ENCODE results near the gene LAMC1. TPM values are rescaled to one million over a fixed set of nuclear protein-coding genes. Genes with fewer than 3 reads are reported as not detected.
"Not testable (repeated sequence)": the region's sequence is repeated elsewhere in the genome, so short reads cannot be mapped to it uniquely, and the experiment has no call there.

LAMC1 gene
- total RNA-seq, 2 experiments from 2014 or later: 0.42 to 0.66 TPM

DNA sequence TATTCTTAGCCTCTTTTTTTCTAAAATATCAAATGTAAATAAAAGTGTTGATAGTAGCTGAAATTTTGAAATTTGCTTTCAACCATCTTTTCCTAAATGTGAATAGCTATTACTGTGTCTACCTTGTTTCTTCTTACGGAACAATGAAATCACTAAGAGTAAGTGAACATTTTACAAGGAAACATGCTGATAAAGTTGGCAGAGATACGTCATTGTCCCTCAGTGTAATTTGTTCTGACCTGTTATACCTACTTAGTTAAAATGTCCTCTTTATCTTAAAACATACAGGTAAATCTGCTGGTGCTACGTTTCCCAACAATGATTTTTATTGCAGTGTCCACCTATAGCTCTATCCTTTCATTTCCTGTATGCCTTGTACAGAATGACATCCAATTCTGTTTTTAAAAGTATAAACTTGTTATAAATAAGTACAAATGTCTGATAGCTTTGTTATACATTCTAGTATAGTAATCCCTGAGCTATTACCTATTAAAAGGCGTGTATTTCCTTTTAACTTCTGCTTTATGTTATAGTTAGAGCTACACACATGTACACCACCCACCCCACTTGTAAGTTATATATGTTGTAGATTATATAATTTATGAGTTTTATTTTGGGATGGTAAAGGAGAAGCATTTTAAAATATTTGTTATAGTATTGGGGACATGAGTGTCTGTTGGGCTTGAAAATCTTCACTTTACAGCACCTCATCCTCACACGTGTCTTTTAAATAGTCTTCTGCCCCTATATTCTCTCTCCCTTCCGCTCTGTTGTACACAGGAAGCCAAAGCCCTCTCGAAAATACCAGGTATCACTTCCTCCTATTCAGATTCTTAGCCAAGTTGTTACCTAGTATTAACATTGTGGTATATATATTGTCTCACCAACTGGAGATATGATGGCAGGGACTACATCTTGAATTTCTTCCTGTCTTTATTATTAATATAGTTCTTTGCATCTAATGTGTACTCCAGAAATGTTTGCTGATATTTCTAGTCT, 25.2 kb downstream of the LAMC1 start:
- H3K36me3 Mint-ChIP-seq: no peaks in the 10 kb centered on the region
- no peak overlapping the region for H3K4me3 Mint-ChIP-seq
- no peak for DNase-seq
- no peaks in the 10 kb centered on the region for H3K4me1 Mint-ChIP-seq
- no peak overlapping the region for H3K27ac Mint-ChIP-seq
- peaks cover 77% of the 10 kb centered on the region for H3K27me3 Mint-ChIP-seq
- H3K9me3 Mint-ChIP-seq: no peaks in the 10 kb centered on the region

DNA sequence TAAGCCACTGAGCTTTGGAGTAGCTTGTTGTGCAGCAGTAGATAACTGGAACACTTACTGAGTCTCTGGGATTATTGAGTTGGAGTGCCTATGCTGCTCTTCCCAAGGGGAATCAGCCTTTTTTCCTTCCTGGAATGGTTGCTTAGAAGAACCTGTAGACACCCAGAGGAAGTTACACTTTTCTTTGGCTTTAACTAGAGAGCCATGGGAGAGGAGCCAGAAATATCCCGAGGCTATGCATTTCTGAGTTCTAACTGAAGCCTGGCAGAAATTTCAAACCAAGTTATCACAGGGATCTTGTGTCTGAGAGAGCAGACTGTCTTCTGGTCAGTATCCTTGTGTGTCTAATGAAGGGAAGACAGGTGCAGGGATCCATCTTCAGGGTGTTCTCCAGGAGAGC, 28.3 kb downstream of the LAMC1 start:
- DNase-seq: no peak
- H3K4me1 Mint-ChIP-seq: no peaks in the 10 kb centered on the region
- H3K27ac Mint-ChIP-seq: no peak overlapping the region
- peaks cover 68% of the 10 kb centered on the region for H3K27me3 Mint-ChIP-seq
- H3K4me3 Mint-ChIP-seq: no peak overlapping the region
- no peaks in the 10 kb centered on the region for H3K36me3 Mint-ChIP-seq
- H3K9me3 Mint-ChIP-seq: no peaks in the 10 kb centered on the region

DNA sequence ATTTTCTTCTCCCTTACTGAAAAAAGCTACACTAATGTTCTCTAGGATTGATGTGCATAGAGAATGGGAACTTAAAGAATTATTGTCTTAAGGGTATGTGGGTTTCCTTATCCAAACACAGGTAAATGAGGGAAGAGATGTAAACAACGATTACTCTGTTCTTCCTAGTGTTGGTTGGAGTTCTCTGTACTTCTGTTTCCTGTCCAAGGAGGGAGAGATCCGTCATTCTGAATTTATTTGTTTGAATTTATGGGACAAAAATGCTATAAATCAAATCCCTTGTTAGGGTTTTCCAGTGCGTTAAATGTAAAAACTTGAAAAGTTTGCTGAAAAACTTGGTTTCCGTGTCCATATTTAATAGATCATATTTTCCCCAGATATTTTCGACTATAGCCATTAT, 29.6 kb downstream of the LAMC1 start:
- H3K4me1 Mint-ChIP-seq: no peaks in the 10 kb centered on the region
- H3K27ac Mint-ChIP-seq: no peak overlapping the region
- no peak overlapping the region for H3K4me3 Mint-ChIP-seq
- no peak for DNase-seq
- no peaks in the 10 kb centered on the region for H3K9me3 Mint-ChIP-seq
- H3K27me3 Mint-ChIP-seq: peaks cover 61% of the 10 kb centered on the region
- no peaks in the 10 kb centered on the region for H3K36me3 Mint-ChIP-seq

DNA sequence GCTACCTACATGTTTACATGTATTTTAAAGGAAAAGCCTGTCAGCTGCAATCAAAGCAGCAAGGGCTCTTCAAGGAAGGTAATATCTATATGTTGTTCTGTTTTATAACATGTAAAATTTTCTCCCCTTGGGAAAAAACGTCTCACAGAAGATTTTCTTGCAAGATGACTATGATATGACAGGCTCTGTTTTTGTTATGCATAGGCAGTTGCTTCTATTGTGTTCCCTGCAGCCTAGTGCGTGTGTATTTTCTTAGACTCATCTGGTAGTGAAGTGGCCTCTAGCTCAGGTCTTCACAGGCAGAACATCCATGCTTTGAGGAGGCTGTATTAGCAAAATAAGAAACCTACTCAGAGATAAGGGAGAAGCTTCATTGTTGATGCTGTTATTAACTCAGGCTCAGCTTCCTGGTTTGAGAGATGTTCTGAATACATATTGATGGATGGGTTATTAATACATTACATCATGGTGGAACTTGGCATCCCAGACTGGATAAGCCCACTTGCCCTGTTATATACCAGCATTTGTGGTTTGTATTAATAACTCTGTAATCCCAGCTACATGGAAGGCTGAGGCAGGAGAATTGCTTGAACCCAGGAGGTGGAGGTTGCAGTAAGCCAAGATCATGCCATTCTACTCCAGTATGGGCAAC, 35.8 kb downstream of the LAMC1 start:
- no peaks in the 10 kb centered on the region for H3K9me3 Mint-ChIP-seq
- no peak for DNase-seq
- peaks cover 16% of the 10 kb centered on the region for H3K27me3 Mint-ChIP-seq
- H3K36me3 Mint-ChIP-seq: no peaks in the 10 kb centered on the region
- H3K4me1 Mint-ChIP-seq: no peaks in the 10 kb centered on the region
- no peak overlapping the region for H3K27ac Mint-ChIP-seq
- H3K4me3 Mint-ChIP-seq: no peak overlapping the region

DNA sequence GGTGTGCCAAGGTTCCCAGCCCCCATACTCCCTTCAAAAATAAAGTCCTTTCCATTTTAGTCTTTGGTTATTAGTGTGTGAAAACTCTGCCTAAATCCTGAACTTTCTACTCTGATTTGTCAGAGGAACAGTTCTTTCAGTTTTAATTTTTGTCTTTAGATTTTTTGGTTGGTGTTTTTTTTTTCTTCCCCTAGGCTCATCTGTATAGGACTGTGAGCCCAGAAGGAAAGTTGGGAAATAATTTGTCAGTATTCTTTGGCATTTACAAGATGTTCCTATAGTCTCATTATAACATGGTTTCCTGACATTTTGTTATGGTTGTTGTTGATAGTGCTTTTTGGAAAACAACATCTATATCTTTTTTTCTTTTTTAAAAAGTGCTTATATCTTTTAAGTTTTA, 38.0 kb downstream of the LAMC1 start:
- Mint-ChIP-seq H3K4me1 (no peaks in the 10 kb centered on the region), H3K4me3 (no peak overlapping the region), H3K9me3 (no peaks in the 10 kb centered on the region), H3K27ac (no peak overlapping the region), H3K27me3 (peaks cover 7% of the 10 kb centered on the region), H3K36me3 (no peaks in the 10 kb centered on the region)
- DNase-seq: no peak

DNA sequence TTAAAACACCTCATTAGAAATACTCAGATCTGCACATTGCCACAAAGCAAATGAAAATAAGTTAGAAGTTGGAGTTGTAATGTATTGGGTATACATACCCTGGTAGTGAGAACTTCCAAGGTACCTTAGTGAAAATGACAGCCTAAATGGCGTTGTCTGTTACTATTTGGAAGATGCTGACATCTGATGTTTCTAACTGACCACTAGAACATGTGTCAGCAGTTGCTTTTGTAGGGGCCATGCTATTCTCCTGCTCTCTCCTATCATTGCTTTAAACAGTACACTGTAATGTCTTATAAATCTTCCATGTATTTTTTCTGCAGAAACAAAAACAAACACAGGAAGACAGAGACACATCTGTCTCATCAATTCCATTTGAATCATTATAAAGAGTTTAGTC, 40.1 kb downstream of the LAMC1 start:
- Mint-ChIP-seq H3K36me3 (no peaks in the 10 kb centered on the region), H3K9me3 (peaks cover 2% of the 10 kb centered on the region), H3K4me1 (no peaks in the 10 kb centered on the region), H3K27ac (no peak overlapping the region), H3K27me3 (peaks cover 3% of the 10 kb centered on the region), H3K4me3 (no peak overlapping the region)
- no peak for DNase-seq

DNA sequence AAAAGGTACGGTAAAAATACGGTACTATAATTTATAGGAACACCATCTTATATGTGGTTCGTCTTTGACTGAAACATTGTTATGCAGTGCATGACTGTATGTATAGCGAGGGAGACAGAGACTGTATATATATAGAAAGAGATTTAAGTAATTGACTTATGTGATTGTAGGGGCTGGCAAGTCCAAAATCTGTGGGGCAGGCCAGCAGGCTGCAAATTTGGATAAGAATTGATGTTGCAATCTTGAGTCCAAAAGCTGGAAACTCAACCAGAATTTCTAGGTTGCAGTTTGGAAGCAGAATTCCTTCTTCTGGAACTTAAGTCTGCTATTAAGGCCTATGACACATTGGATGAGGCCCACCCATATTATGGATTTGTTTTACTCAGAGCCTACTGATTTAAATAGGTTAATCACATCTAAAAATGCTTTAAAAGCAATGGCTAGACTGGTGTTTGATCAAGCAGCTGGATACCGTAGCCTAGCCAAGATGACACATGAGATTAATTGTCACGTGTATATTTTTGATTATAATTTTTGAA, 42.0 kb downstream of the LAMC1 start:
- Mint-ChIP-seq H3K4me3 (no peak overlapping the region), H3K4me1 (no peaks in the 10 kb centered on the region), H3K36me3 (no peaks in the 10 kb centered on the region), H3K9me3 (peaks cover 2% of the 10 kb centered on the region), H3K27ac (no peak overlapping the region), H3K27me3 (peaks cover 3% of the 10 kb centered on the region)
- DNase-seq: no peak

DNA sequence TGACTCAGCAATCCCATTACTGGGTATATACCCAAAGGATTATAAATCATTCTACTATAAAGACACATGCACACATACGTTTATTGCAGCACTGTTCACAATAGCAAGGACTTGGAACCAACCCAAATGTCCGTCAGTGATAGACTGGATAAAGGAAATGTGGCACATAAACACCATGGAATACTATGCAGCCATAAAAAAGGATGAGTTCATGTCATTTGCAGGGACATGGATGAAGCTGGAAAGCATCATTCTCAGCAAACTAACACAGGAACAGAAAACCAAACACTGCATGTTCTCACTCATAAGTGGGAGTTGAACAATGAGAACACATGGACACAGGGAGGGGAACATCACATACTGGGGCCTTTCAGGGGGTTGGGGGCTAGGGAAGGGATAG, 43.2 kb downstream of the LAMC1 start:
- H3K36me3 Mint-ChIP-seq, H3K4me1 Mint-ChIP-seq, H3K4me3 Mint-ChIP-seq, DNase-seq, H3K27ac Mint-ChIP-seq, H3K27me3 Mint-ChIP-seq, H3K9me3 Mint-ChIP-seq: not testable (repeated sequence)

DNA sequence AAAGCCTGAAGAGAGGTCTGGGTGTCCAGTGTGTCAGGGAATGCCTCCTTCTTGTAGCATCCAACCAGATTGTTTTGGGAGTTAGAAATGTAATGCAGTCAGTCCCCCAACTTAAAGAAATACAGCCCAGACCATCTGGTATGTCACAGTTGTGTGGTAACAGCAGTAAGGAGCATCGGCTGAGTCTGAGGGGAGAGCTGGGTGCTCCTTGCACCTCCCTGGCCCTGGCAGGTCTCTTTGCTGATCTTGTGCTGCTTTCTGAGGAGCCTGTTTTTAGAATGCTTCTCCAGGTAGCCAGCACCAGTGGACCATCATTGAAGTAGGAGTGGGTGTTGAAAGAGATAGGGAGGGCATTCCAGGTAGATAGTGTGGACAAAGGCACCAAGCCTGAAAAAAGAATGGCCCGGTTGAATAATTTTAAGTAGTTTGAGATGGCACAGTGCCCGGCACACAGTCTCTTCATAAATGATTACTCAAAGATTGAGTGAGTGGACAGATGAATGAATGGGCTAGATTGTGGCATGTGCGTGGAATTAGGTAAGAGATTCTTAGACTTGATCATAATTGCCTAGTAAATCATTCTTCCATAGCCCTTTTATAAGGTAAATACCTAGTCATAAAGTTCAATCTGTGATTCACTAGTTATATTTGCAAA, 46.5 kb downstream of the LAMC1 start:
- peaks cover 7% of the 10 kb centered on the region for H3K4me1 Mint-ChIP-seq
- H3K36me3 Mint-ChIP-seq: no peaks in the 10 kb centered on the region
- peaks cover 2% of the 10 kb centered on the region for H3K9me3 Mint-ChIP-seq
- H3K4me3 Mint-ChIP-seq: no peak overlapping the region
- no peak overlapping the region for H3K27ac Mint-ChIP-seq
- DNase-seq: no peak
- H3K27me3 Mint-ChIP-seq: no peaks in the 10 kb centered on the region

DNA sequence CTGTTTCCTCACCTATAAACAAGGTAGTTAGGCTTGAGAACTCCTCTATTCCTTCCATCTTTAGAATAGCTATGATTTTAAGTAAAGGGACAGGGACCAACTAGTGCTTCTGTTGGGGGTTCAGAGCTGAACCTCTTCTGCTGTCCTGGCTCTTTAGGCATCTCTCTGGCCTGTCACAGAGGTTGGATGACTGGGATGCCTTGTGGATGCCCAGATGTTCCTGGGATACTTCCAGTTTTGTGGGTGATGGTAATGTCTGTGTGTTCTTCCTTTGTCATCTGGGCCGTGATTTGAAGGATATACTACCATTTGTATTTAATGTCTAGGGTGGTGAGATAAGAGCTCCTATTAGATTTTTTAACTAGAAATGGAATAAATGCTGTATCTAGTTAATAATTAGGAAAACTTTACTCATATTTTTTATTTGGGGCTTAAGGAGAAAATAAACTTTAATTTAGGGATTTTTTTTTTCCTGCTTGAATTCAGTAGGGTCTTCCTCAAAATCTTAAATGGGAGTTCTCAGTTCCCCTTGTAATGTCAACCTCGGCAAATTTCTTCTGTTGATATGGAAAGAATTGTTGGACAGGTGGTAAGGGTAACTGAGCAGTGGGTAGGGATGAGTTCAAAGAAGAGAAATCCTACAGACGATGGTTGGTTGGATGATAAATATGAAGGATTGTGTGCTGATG, 47.2 kb downstream of the LAMC1 start:
- Mint-ChIP-seq H3K27me3 (no peaks in the 10 kb centered on the region), H3K36me3 (no peaks in the 10 kb centered on the region), H3K4me3 (no peak overlapping the region), H3K4me1 (peaks cover 7% of the 10 kb centered on the region), H3K9me3 (peaks cover 2% of the 10 kb centered on the region), H3K27ac (no peak overlapping the region)
- no peak for DNase-seq

DNA sequence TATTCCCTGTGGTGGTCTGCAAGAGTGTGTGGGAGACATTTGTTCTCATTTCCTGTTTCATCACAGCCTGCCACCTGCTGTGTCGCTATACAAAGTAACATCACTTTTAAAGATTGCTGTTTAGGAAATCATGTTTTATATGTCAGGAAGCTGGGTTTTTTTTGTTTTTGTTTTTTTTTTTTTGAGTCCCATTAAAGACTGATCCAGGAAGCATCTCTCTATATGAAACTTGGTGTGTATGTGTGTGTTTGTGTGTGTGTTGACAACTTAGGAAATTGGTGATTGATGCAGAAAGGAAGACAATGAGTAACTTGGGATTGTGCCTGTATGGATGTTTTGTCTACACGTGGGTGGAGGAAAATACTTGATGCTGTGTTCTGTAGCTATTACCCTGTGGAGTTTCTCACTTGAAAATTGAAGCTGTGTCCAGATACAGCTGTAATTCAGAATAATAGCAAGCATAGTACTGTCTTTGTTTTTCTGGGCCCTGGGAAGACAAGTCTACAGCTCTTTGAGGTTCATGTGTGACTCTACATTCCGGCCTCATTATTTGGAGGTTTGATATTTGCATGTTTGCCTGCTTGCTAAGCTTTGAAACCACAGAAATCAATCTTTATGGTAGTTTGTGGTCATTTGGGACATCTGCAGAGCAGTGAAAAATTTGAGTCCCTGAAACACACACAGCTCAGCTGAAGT, 47.9 kb downstream of the LAMC1 start:
- Mint-ChIP-seq H3K27ac (no peak overlapping the region), H3K36me3 (no peaks in the 10 kb centered on the region), H3K4me1 (peaks cover 7% of the 10 kb centered on the region), H3K27me3 (no peaks in the 10 kb centered on the region), H3K4me3 (no peak overlapping the region), H3K9me3 (peaks cover 2% of the 10 kb centered on the region)
- no peak for DNase-seq

DNA sequence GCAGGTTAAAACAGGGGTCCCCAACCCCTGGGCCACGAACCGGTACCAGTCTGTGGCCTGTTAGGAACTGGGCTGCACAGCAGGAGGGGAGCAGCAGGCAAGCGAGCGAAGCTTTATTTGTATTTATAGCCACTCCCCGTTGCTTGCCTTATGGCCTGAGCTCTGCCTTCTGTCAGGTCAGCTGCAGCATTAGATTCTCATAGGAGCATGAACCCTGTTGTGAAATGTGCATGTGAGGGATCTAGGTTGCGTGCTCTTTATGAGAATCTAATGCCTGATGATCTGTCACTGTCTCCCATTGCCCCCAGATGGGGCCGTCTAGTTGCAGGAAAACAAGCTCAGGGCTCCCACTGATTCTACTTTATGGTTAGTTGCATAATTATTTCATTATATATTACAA, 49.4 kb downstream of the LAMC1 start:
- DNase-seq, H3K9me3 Mint-ChIP-seq, H3K27me3 Mint-ChIP-seq, H3K4me3 Mint-ChIP-seq, H3K4me1 Mint-ChIP-seq, H3K27ac Mint-ChIP-seq, H3K36me3 Mint-ChIP-seq: not testable (repeated sequence)

DNA sequence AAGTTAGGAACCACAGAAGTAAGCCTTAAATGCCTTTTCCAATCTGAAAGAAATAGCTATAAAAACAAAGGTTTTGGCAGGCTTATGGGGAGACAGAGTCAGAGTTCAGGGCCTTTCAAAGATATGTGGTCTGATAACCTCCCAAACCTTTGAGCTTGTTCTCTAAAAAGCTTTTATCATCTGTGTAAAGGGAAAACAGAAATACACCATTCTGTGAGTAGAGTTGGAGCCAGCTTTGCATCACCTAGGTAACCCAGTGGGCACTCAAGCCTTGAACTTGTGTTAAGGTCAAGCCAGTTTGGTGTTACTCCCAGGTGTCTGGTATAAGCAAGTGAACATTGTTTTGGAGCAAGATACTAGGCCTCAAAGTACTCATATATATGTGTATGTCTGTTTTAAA, 50.1 kb downstream of the LAMC1 start:
- H3K27ac Mint-ChIP-seq: no peak overlapping the region
- H3K4me1 Mint-ChIP-seq: peaks cover 7% of the 10 kb centered on the region
- no peaks in the 10 kb centered on the region for H3K9me3 Mint-ChIP-seq
- H3K27me3 Mint-ChIP-seq: no peaks in the 10 kb centered on the region
- no peak overlapping the region for H3K4me3 Mint-ChIP-seq
- no peak for DNase-seq
- no peaks in the 10 kb centered on the region for H3K36me3 Mint-ChIP-seq

DNA sequence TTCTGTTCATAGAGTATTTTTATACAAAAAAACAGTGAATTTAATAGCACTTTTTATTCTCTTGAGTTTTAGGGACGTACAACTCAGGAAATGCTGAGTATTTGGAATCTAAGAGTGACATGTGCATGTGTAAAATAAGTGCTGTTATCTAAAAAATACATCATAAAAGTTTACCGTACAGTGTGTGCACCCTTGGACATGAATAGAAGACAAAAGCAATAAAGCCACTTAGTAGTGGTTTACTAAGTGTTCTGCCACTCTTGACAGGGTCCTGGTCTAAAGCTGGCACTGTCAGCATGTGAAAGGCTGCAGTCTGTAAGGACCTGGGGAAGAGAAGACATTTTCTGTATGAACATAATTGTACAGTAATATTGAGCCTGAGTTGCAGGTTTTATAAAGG, 51.0 kb downstream of the LAMC1 start:
- Mint-ChIP-seq H3K4me3 (no peak overlapping the region), H3K36me3 (no peaks in the 10 kb centered on the region), H3K27ac (no peak overlapping the region), H3K9me3 (no peaks in the 10 kb centered on the region), H3K4me1 (peaks cover 7% of the 10 kb centered on the region), H3K27me3 (no peaks in the 10 kb centered on the region)
- no peak for DNase-seq

Measured in activated naive CD8-positive, alpha-beta T cell treated with anti-CD3 and anti-CD28 coated beads for 36 hours (primary cell).